Measurements from ENCODE around the gene GFI1.

Gene GFI1

GRCh38 chr1:92502247-92502646 is 15.5 kb upstream of the GFI1 start:
- Mint-ChIP-seq H3K4me3 (peak overlapping the region in 1 of 2 donors; percentile 40), H3K27ac (peak overlapping the region in 1 of 2 donors; percentile 54), H3K9me3 (no peaks in the 10 kb centered on the region), H3K27me3 (no peaks in the 10 kb centered on the region), H3K4me1 (peaks cover 50% of the 10 kb centered on the region)
- ATAC-seq (peak; percentile 80), DNase-seq (no peak)

DNA sequence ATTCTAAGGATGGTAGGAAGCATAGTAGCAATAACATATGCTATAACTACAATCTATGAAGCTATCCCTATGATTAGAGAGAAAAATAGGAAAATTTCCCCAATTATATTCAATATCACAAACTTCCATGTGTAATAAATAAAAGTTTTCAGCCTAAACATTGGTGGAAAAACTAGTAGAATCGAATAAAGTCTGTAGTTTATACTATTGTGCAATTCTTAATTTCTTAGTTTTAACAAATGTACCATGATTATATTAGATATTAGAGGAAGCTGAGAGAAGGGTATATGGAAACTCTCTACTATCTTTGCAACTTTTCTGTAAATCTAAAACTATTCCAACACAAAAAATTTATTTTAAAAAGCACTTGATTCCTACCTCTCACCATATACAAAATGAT is 13.8 kb upstream of the GFI1 start:
- Mint-ChIP-seq H3K27me3 (no peaks in the 10 kb centered on the region), H3K4me1 (peaks cover 53% of the 10 kb centered on the region), H3K4me3 (no peak overlapping the region), H3K9me3 (no peaks in the 10 kb centered on the region), H3K27ac (no peak overlapping the region)
- no peak for ATAC-seq
- DNase-seq: no peak

- H3K27me3 Mint-ChIP-seq: no peaks in the 10 kb centered on the region
- DNase-seq (no peak), ATAC-seq (peak; percentile 93)
- H3K4me3 Mint-ChIP-seq: peak overlapping the region; percentile 5 to 22
- peak overlapping the region in 1 of 2 donors; percentile 25 for H3K27ac Mint-ChIP-seq
- H3K9me3 Mint-ChIP-seq: no peaks in the 10 kb centered on the region
- peaks cover 49% of the 10 kb centered on the region for H3K4me1 Mint-ChIP-seq
Measured at GRCh38 chr1:92495392-92496063, 8.8 kb upstream of the GFI1 start.

- ATAC-seq (no peak), DNase-seq (no peak)
- Mint-ChIP-seq H3K27me3 (no peaks in the 10 kb centered on the region), H3K4me3 (peak overlapping the region in 1 of 2 donors; percentile 2), H3K27ac (peak overlapping the region in 1 of 2 donors; percentile 36), H3K9me3 (no peaks in the 10 kb centered on the region), H3K4me1 (peaks cover 44% of the 10 kb centered on the region)
Measured at GRCh38 chr1:92494485-92495141, 7.9 kb upstream of the GFI1 start.

DNA sequence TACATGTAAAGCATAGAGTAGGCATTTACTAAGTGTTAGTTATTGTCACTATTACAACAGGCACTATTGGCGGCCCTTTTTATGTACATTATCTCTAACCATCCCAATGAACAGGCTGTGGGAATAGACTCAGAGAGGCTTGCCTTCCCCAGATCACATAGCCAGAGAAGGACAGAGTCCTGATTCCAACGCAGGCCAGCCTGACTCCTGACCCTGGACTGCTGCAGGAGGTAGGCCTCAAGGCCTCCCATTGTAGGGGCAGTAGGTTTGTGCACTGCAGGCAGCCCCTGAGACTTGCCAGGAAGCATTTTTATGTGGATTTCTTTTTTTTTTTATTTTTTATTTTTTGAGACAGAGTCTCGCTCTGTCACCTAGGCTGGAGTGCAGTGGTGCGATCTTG is 6.4 kb upstream of the GFI1 start:
- Mint-ChIP-seq H3K4me1 (peaks cover 59% of the 10 kb centered on the region), H3K27me3 (no peaks in the 10 kb centered on the region), H3K4me3 (no peak overlapping the region), H3K27ac (no peak overlapping the region), H3K9me3 (no peaks in the 10 kb centered on the region)
- DNase-seq (no peak), ATAC-seq (no peak)

DNA sequence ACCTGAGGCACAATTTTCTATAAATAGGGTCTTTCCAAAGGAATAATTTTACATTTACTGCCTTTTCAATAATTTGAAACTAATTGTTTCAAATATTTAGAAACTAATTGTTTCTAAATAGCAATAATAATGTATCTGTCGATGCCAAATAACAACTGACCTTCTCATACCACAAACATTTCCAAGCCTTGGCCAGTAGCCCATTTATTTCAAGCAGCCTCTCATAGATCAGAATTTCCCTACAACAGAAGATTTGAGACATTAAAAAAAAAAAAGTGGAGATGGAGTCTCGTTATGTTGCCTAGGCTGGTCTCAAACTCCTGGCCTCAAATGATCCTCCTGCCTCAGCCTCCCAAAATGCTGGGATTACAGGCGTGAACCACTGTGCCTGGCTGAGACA is 2.1 kb upstream of the GFI1 start:
- Mint-ChIP-seq H3K27me3 (no peaks in the 10 kb centered on the region), H3K4me3 (peak overlapping the region; percentile 71 to 93), H3K4me1 (peaks cover 39% of the 10 kb centered on the region), H3K9me3 (no peaks in the 10 kb centered on the region), H3K27ac (peak overlapping the region in 1 of 2 donors; percentile 82)
- no peak for ATAC-seq
- no peak for DNase-seq

DNA sequence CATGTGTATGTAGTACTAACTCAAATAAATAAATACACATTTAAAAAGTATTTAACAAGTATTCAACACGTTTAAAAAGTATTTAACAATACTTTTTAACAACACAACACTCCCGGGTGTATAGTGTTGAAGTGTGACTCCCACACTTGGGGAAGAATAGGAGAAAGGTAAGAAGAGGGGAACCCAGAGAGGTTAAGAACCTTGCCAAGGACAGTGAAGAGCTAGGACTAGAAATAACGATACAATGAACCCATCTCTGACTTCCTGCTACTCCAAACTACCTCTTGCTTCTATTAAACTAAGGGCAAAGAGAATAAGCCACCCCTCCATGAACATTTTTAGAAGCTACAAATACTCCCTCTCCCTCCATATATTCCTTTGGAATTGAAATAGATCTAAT is 1.7 kb upstream of the GFI1 start:
- H3K27me3 Mint-ChIP-seq: no peaks in the 10 kb centered on the region
- H3K4me3 Mint-ChIP-seq: peak overlapping the region; percentile 71 to 93
- DNase-seq: no peak
- no peak for ATAC-seq
- no peaks in the 10 kb centered on the region for H3K9me3 Mint-ChIP-seq
- H3K27ac Mint-ChIP-seq: peak overlapping the region; percentile 67 to 76
- peaks cover 38% of the 10 kb centered on the region for H3K4me1 Mint-ChIP-seq

DNA sequence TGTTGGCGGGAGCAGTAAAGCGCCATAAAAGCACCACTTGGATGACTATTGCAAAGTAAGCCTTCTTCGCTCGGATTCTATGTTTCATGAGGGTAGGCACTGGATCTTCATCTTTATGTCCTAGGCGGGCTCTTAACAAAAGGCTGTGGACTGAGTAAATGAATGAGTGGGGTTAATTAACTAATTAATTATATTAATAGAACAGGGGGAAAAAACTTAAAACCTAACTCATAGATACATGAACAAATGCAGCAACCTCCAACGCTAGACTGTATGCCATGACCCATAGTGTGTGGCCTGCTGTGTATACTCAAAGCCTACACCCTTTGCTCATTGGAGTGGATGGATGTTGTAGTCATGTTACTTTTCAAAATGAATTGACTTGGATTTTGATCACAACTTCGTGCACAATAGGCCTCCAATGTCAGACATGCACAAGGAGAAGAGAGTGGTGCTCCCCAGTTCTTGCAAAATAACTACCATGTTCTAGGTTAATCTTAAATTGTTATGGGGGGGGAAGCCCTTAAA is 417 bp upstream of the GFI1 start:
- Mint-ChIP-seq H3K27ac (peak overlapping the region; percentile 95 to 96), H3K4me3 (peak overlapping the region; percentile 93 to 95), H3K4me1 (peaks cover 35% of the 10 kb centered on the region), H3K9me3 (no peaks in the 10 kb centered on the region), H3K27me3 (no peaks in the 10 kb centered on the region)
- ATAC-seq (no peak), DNase-seq (no peak)

DNA sequence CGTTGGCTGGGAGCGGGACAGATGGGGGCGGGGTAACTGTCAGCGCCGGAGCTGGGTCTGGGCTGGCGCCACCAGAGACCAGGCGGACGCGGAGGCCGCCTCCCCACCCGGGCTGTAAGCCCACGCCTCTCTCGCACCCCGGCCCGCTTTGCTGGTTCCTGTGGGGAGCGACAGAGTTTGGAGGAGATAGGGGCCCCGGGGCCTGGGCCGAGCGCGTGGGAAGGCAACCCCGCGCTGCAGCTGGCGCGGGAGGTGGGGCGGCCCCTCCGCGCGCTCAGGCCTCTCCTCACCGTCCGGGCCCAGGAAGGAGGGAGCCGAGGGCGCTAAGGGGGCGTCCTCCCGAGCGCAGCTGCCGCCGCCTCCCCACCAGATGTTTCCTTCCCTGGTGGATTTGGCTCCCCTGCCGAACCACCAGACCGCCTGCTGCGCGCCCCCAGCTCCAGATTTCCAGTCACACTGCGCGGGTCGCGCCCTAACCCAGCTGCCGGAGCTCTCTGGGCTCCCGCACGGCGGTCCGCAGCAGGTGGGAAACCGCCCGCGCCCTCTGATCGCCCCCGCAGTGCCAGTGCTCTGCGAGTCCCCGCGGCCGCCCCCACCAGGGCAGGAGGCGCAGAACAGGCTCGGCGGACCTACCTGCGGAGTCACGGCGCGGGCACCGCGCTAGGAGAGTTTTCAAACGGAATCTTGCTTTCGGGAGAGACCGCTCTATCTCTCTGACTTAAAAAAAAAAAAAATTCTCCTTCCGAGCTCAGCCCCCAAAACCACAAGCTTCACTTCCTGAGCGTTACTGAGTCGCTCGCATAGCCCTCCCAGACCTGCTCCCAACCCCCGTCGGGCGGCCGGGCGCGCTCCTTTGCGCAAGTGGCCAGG is 1.1 kb downstream of the GFI1 start:
- DNase-seq (peak; percentile 95 to 98), ATAC-seq (peak; percentile 71)
- Mint-ChIP-seq H3K27me3 (no peaks in the 10 kb centered on the region), H3K27ac (peak overlapping the region; percentile 94 to 99), H3K4me1 (peaks cover 38% of the 10 kb centered on the region), H3K9me3 (no peaks in the 10 kb centered on the region), H3K4me3 (peak overlapping the region; percentile 93 to 95)

DNA sequence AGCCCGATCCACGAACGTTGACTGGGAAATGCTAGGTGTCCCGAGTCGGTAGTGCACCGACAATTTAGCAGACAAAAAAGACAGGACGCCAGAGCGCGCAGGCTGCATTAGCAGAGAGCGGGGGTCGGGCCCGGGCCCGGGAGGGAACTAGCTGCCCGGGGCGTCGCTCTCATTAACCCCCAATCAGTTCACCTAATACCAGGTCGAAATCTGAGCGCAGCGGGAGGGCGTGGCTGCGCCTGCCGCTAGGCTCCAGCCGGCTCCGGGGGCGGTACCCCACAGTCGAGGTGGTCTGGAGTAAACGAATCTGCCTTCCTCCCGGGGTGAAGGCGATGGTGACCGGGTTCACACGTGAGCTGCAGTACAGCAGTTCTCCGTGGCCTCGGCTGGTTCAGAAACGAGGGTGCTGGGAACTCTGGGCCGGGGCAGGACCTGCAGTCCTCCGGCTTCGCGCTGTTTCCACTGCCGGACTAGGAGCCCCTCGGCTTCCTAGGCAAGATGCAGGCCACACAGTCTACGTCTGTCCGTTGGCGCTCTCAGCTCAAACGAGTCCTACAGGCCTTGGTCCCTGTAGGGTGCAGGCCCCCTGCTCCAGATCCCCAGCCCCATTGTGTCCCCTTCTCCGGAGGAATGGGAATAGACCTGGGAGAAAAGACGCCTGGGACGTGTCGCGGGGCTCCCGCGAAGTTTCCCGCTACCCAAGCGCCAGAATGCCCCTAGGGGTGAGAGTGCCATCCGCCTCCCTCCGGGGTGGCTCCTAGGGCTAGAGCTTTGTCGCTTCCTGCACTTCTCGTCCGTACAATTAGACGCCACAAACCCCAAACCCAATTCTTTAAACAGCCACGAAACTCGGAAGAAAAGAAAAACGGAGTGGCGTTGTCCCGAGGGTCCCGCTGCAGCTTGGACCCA is 2.0 kb downstream of the GFI1 start:
- peak; percentile 39 for ATAC-seq
- peak overlapping the region; percentile 93 to 95 for H3K4me3 Mint-ChIP-seq
- no peaks in the 10 kb centered on the region for H3K27me3 Mint-ChIP-seq
- peak overlapping the region; percentile 94 to 98 for H3K27ac Mint-ChIP-seq
- peak; percentile 84 to 86 for DNase-seq
- no peaks in the 10 kb centered on the region for H3K9me3 Mint-ChIP-seq
- peaks cover 44% of the 10 kb centered on the region for H3K4me1 Mint-ChIP-seq

DNA sequence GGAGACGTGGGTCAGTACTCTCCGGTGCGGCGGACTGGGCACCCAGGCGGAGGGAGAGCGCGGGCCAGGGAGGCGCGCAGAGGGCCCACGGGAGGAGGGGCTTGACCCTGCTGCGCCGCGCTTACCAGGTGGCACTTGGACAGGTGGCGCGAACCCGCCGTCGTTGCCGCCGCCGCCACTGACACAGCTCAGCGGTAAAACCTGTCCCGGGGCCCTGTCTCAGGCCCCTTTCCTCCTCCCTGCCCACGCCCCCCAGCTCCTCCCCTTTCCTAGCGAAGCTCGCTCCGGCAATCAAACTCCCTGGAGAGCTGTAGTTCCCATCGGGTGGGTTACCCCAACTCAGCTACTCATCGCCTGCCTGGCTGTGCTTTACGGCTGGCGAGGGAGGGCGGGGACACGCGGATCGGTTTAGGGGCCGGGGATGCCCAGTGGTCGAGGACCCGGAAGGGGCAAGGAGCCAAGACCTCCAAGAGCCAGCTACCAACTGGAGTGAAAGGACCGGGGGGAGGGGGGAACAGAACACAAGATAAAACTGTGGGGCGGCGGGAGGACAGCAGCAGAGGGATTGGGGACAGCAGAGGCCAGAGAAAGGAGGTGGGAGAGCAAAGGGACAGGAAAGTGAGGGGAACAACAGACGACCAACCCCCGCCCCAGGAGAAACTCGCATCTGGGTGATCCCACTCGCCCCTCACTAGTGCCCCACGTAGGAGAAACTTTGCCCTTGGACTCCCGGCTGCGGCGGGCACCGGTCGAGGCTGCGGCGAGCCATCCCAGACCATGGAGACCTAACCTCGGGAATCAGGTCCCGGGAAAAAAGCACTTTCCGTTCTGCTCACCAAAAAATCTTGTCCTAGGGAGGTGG is 2.9 kb downstream of the GFI1 start:
- Mint-ChIP-seq H3K4me3 (peak overlapping the region; percentile 93 to 95), H3K4me1 (peaks cover 45% of the 10 kb centered on the region), H3K9me3 (no peaks in the 10 kb centered on the region), H3K27ac (peak overlapping the region; percentile 94 to 98), H3K27me3 (no peaks in the 10 kb centered on the region)
- ATAC-seq (peak; percentile 2), DNase-seq (peak; percentile 69 to 76)

DNA sequence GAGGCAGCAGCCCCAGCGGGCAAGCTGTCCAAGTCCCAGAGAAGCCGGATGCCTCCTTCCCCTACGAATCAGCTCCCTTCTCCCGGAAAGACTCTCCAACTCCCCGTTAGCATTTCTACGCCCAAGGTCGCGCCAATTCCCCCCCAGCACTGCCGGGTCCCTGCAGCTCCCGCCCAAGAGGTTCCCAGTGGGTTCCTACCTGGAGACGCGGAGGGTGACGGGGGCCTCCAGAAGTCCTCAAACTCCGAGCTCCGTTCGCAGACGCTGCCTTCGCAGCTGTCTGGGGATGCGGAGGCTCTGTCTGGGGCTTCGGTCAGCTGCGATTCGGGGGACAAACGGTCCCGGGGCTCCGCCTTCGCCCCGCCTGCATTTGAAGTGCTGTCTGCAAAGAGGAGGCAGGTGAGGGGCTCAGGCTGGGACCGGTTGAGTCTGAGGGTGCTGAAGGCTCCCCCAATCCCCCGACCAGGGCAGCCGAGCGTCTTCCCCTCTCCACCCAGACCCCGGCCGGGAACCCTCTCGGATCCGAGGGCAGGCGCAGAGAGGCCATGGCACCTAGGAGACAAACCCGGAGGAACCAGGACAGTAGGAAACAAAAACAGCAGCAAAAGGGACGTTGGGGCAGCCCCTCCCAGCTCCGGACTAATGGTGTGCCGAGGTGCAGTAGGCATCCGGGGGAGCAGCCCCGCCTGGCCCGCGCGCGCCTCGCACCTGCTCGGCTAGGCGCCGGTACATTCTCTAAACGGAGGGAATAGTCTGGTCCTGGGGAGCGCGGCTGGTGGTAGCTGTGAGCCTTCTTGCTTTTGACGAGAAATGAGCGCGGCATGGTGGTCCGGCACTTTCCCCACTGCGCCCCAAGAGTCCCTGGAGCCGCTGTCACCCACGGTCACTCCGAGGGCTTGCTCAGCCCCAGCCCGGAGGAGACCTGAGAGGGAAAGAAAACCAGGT is 3.8 kb downstream of the GFI1 start:
- peak in 1 of 2 donors; percentile 37 for DNase-seq
- Mint-ChIP-seq H3K4me3 (peak overlapping the region; percentile 93 to 95), H3K27ac (peak overlapping the region; percentile 94 to 98), H3K9me3 (no peaks in the 10 kb centered on the region), H3K4me1 (peaks cover 46% of the 10 kb centered on the region), H3K27me3 (no peaks in the 10 kb centered on the region)
- ATAC-seq: no peak

DNA sequence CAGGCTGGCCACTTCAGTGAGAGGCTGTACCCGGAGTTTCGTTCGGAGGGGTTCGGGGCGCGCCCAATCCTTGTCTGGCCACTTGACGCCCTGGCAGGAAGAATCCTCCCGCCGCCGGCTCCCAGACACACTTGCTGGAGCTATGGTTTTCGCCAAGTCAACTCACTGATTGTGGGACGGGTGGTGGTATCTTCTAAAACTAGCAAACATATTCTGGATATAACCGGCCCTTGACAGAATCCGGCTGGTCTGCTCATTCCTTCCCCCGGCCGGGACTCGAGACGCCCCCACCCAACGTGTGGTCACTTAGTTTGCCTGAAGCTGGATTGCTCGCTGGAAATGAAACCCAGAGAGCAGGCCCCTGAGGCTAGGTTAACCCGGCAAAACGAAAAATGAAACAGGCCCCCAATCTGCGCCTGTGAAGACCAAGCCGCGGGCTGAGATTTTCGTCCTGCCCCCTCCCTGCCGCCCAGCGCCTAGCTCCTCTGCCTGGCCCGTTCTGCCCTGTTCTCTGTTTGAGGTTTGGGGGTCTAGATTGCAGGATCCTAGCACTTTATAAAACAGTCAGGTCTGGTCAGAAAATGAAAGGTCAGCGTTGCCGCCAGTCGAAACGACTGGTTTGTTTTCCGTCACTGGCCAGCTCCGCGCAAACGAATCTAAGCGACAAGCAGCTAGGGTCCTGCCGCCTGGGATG is 4.6 kb downstream of the GFI1 start:
- peak overlapping the region; percentile 93 to 95 for H3K4me3 Mint-ChIP-seq
- ATAC-seq (no peak), DNase-seq (no peak)
- no peaks in the 10 kb centered on the region for H3K27me3 Mint-ChIP-seq
- H3K9me3 Mint-ChIP-seq: no peaks in the 10 kb centered on the region
- peak overlapping the region; percentile 94 to 98 for H3K27ac Mint-ChIP-seq
- peaks cover 55% of the 10 kb centered on the region for H3K4me1 Mint-ChIP-seq

All from stimulated activated naive CD8-positive, alpha-beta T cell treated with anti-CD3 and anti-CD28 coated beads, Interleukin-15, amount 100 ng/mL, for 72 hours (primary cell).